HCT116 (cell line): Measurements from ENCODE around the gene CKS1B. TPM values are rescaled to one million over a fixed set of nuclear protein-coding genes. Genes with fewer than 3 reads are reported as not detected.

Source experiments
- ATAC-seq: fragments of 200-7000 bp; cut with Tn5 transposase; 2 replicates; pipeline ENCODE4 v1.9.1; 2020; ENCODE audit warnings: mild to moderate bottlenecking, moderate library complexity
- BruUV-seq: library from RNA; stranded (reverse); fragments of 400-500 nt; replicated peaks from 2 replicates; lab custom pipeline; 2021; lab: Mats Ljungman, UMichigan
- CTCF ChIA-PET: fragments of 300-600 bp; sonication (Branson Sonifier 250); formaldehyde crosslinking; loops from one replicate; lab custom pipeline; 2021; ENCODE audit warnings: antibody characterized with exemption; lab: Charles Lee
- POLR2A ChIA-PET: fragments of 300-600, 350-600 bp; sonication (Branson Sonifier 250); formaldehyde crosslinking; loops from one replicate; lab custom pipeline; 2021; ENCODE audit warnings: antibody characterized with exemption; lab: Charles Lee
- RAD21 ChIA-PET, 2 experiments: fragments of 300-600 bp; sonication (Branson Sonifier 250); formaldehyde crosslinking; loops; one replicate each; lab custom pipeline; 2023; ENCODE audit warnings: low total read pairs in 2 of 2; ENCODE audit not compliant: uncharacterized antibody in 2 of 2, unreplicated experiment in 2 of 2, low non-redundant PET in 1 of 2; lab: Charles Lee
- DNase-seq: peaks from one replicate; pipeline ENCODE4 v3.0.0-alpha.2; 2010; ENCODE audit warnings: low read depth, low spot score
- H2AFZ ChIP-seq: fragments of 200-600 bp; shearing (Covaris generic), sonication (generic); 2 replicates; pipeline ENCODE4 v1.6.1; 2017; ENCODE audit warnings: low read depth, mixed run types, mixed read lengths, antibody characterized with exemption, low read length; ENCODE audit not compliant: poor library complexity, severe bottlenecking
- H3K27ac ChIP-seq: 2 replicates; pipeline ENCODE4 v1.5.1; 2012; ENCODE audit warnings: low read depth, low read length
- H3K27me3 ChIP-seq: fragments of 200-600 bp; sonication (generic); 2 replicates; pipeline ENCODE4 v1.6.1; 2016; ENCODE audit warnings: mixed run types, low read length, mixed read lengths; ENCODE audit not compliant: insufficient read depth
- H3K36me3 ChIP-seq, 2 experiments: fragments of 200-500 bp in 1 of 2; fragments of 200-600 bp in 1 of 2; sonication (Bioruptor generic) in 1 of 2; sonication (generic) in 1 of 2; 2 replicates each; pipeline versions ENCODE4 v1.5.1 to v1.6.1; 2014 to 2016; ENCODE audit warnings: low read length in 2 of 2, inconsistent platforms in 1 of 2, mixed read lengths in 1 of 2, mixed run types in 1 of 2; ENCODE audit not compliant: insufficient read depth in 2 of 2, control insufficient read depth in 1 of 2
- H3K4me1 ChIP-seq, 2 experiments: fragments of 200-600 bp in 1 of 2; sonication (generic) in 1 of 2; 2 replicates each; pipeline versions ENCODE4 v1.5.1 to v1.6.1; 2012 to 2017; ENCODE audit warnings: low read length in 2 of 2, inconsistent platforms in 1 of 2, mild to moderate bottlenecking in 1 of 2, mixed read lengths in 1 of 2, mixed run types in 1 of 2, moderate library complexity in 1 of 2; ENCODE audit not compliant: insufficient read depth in 2 of 2, control insufficient read depth in 1 of 2
- H3K4me2 ChIP-seq: fragments of 200-600 bp; sonication (generic); 2 replicates; pipeline ENCODE4 v1.6.1; 2017; ENCODE audit warnings: mixed run types, low read length, mixed read lengths
- H3K4me3 ChIP-seq, 2 experiments: fragments of 200-600 bp in 1 of 2; sonication (generic) in 1 of 2; replicated peaks in 1 of 2; 2 replicates each; pipeline ENCODE4 v1.5.1; 2011 to 2016; ENCODE audit warnings: low read length in 2 of 2, control low read depth in 1 of 2, low read depth in 1 of 2, mild to moderate bottlenecking in 1 of 2, mixed read lengths in 1 of 2, mixed run types in 1 of 2
- H3K79me2 ChIP-seq: fragments of 200-600 bp; sonication (generic); 2 replicates; pipeline ENCODE4 v1.6.1; 2017; ENCODE audit warnings: mild to moderate bottlenecking, mixed run types, low read length, moderate library complexity, mixed read lengths; ENCODE audit not compliant: insufficient read depth
- H3K9ac ChIP-seq: fragments of 200-600 bp; sonication (generic); 2 replicates; pipeline ENCODE4 v1.6.1; 2016; ENCODE audit warnings: low read length, mixed read lengths
- H3K9me2 ChIP-seq: fragments of 200-600 bp; sonication (generic), shearing (Covaris generic); 2 replicates; pipeline ENCODE4 v1.6.1; 2017; ENCODE audit warnings: mixed run types, mild to moderate bottlenecking, moderate library complexity; ENCODE audit not compliant: insufficient read depth
- H3K9me3 ChIP-seq, 2 experiments: fragments of 200-500 bp in 1 of 2; fragments of 200-600 bp in 1 of 2; sonication (Bioruptor generic) in 1 of 2; sonication (generic) in 1 of 2; 2 replicates each; pipeline ENCODE4 v1.6.1; 2014 to 2017; ENCODE audit warnings: low read length in 2 of 2, mixed read lengths in 2 of 2, inconsistent platforms in 1 of 2, low read depth in 1 of 2, mild to moderate bottlenecking in 1 of 2, mixed run types in 1 of 2, moderate library complexity in 1 of 2; ENCODE audit not compliant: control insufficient read depth in 1 of 2, insufficient read depth in 1 of 2
- H4K20me1 ChIP-seq: fragments of 200-600 bp; sonication (generic), shearing (Covaris generic); 2 replicates; pipeline ENCODE4 v1.6.1; 2017; ENCODE audit warnings: mixed run types, mild to moderate bottlenecking, moderate library complexity; ENCODE audit not compliant: insufficient read depth
- CTCF ChIP-seq, 3 experiments: fragments of 200-600 bp in 1 of 3; sonication (generic) in 1 of 3; IDR thresholded peaks in 2 of 3; conservative IDR thresholded peaks in 1 of 3; 2 replicates each; pipeline ENCODE4 v1.5.1; 2012 to 2017; ENCODE audit warnings: low read depth in 2 of 3, low read length in 2 of 3, antibody characterized with exemption in 1 of 3, borderline replicate concordance in 1 of 3, control low read depth in 1 of 3, mild to moderate bottlenecking in 1 of 3, mixed read lengths in 1 of 3, mixed run types in 1 of 3, moderate library complexity in 1 of 3; ENCODE audit not compliant: insufficient read depth in 1 of 3
- EGR1 ChIP-seq: IDR thresholded peaks from 2 replicates; pipeline ENCODE4 v1.6.1; 2012; ENCODE audit warnings: low read depth
- EZH2phosphoT487 ChIP-seq: fragments of 200-600 bp; IDR thresholded peaks from 2 replicates; pipeline ENCODE4 v1.6.1; 2018; ENCODE audit warnings: antibody characterized with exemption, borderline replicate concordance
- FOSL1 ChIP-seq: IDR thresholded peaks from 2 replicates; pipeline ENCODE4 v1.6.1; 2012; ENCODE audit warnings: low read depth
- JUND ChIP-seq: IDR thresholded peaks from 2 replicates; pipeline ENCODE4 v1.6.1; 2012
- POLR2AphosphoS5 ChIP-seq: IDR thresholded peaks from 2 replicates; pipeline ENCODE4 v1.6.1; 2011; ENCODE audit warnings: mild to moderate bottlenecking, low read depth, low read length, moderate library complexity
- RAD21 ChIP-seq: IDR thresholded peaks from 2 replicates; pipeline ENCODE4 v1.6.1; 2012; ENCODE audit warnings: low read depth, mild to moderate bottlenecking
- SP1 ChIP-seq: IDR thresholded peaks from 2 replicates; pipeline ENCODE4 v1.6.1; 2012; ENCODE audit warnings: low read depth
- SRF ChIP-seq: IDR thresholded peaks from 2 replicates; pipeline ENCODE4 v1.6.1; 2012; ENCODE audit warnings: low read depth
- TCF7L2 ChIP-seq: IDR thresholded peaks from 2 replicates; pipeline ENCODE4 v1.7.0; 2011; ENCODE audit warnings: borderline replicate concordance, inconsistent platforms; ENCODE audit not compliant: insufficient read depth, insufficient read length; ENCODE audit errors: extremely low read depth
- ZBTB33 ChIP-seq: IDR thresholded peaks from 2 replicates; pipeline ENCODE4 v1.6.1; 2011; ENCODE audit warnings: mild to moderate bottlenecking, low read length, moderate library complexity; ENCODE audit not compliant: insufficient replicate concordance; ENCODE audit errors: extremely low read depth
- ZFX ChIP-seq: fragments of 450-650 bp; IDR thresholded peaks from 2 replicates; pipeline ENCODE4 v1.6.1; 2017
- intact Hi-C: fragments of 100-400 bp; cut with micrococcal nuclease; formaldehyde crosslinking; loops from 2 replicates; pipeline ENCODE4 v1.10.0; 2022
- total RNA-seq: library from RNA; stranded (reverse); gene quantifications from one replicate; pipeline ENCODE4 v1.2.1, GENCODE V29; 2021; ENCODE audit not compliant: unreplicated experiment

The CKS1B gene
- total RNA-seq, 1 experiment from 2014 or later: 229 TPM

GRCh38 chr1:154992721-154993571 lies 18.5 kb downstream of the CKS1B start:
- BruUV-seq: no TSS peak
- no peak overlapping the region for H3K9ac ChIP-seq
- ChIA-PET CTCF (interaction anchor here (0.7 to 1.3 kb wide), 3 partner anchors 11 to 92 kb away, joined by 4 to 5 read pairs (median 4); no protein-coding TSS in a partner anchor), RAD21 (no interaction called here), POLR2A (interaction anchor here (1.1 to 2.8 kb wide), 3 partner anchors 10 to 31 kb away, joined by 3 to 15 read pairs (median 8); partner anchors contain the start of genes CKS1B and FLAD1)
- H3K9me2 ChIP-seq: no peaks in the 10 kb centered on the region
- no peak overlapping the region for H3K4me2 ChIP-seq
- H3K4me1 ChIP-seq: peaks cover 20 to 43% of the 10 kb centered on the region in 2 experiments
- H2AFZ ChIP-seq: no peak overlapping the region
- H3K4me3 ChIP-seq: no peak overlapping the region
- peak; percentile 65 for ATAC-seq
- H3K79me2 ChIP-seq: peaks cover 18% of the 10 kb centered on the region; the same call in 1 of the 2 replicates
- no peaks in the 10 kb centered on the region for H4K20me1 ChIP-seq
- no peaks in the 10 kb centered on the region for H3K27me3 ChIP-seq
- H3K27ac ChIP-seq: peak overlapping the region; percentile 29; the same call in 1 of the 2 replicates
- TF ChIP-seq POLR2AphosphoS5: 0 out of 2 replicates have a peak, but pooled peaks have one; percentile 8
- TF ChIP-seq SRF: no peak
- no peak for TF ChIP-seq FOSL1
- no peak for TF ChIP-seq SP1
- no peak for TF ChIP-seq EZH2phosphoT487
- no peak for TF ChIP-seq ZBTB33
- TF ChIP-seq RAD21: no peak
- no peak for TF ChIP-seq EGR1
- no peak for TF ChIP-seq TCF7L2
- no peak for TF ChIP-seq ZFX
- TF ChIP-seq JUND: no peak
- peak in 2 of 3 experiments; percentile 34 to 40; a peak in 3 of 6 replicates for TF ChIP-seq CTCF (IDR thresholded peaks at IDR 0.05 in 2 of 3, conservative IDR thresholded peaks at IDR 0.05 in 1 of 3; ENCODE audit: borderline replicate concordance in 1 of 3, insufficient read depth in 1 of 3, low read depth in 2 of 3, low read length in 2 of 3)
- H3K9me3 ChIP-seq: no peaks in the 10 kb centered on the region
- intact Hi-C loops: no loop called here
- peaks cover 4 to 22% of the 10 kb centered on the region in 2 experiments; a peak in 3 of 4 replicates for H3K36me3 ChIP-seq
- no peak for DNase-seq
